HAP-1 (cell line): ENCODE measurements around the gene KCNK7.
A peak's percentile ranks its signal among the peaks of the same experiment; 100 is the strongest.
"Not testable (repeated sequence)": the region's sequence is repeated elsewhere in the genome, so short reads cannot be mapped to it uniquely, and the experiment has no call there.

Experiments used
- DNase-seq, 2 experiments: peaks; one replicate each; pipeline ENCODE4 v3.0.0-alpha.2; 2016 to 2020; ENCODE audit warnings: low spot score in 2 of 2
- H3K27me3 ChIP-seq: fragments of 250-450 bp; sonication (Bioruptor Pico); 2 replicates; pipeline ENCODE4 v1.5.1; 2020; ENCODE audit warnings: low read depth, mild to moderate bottlenecking, moderate library complexity
- H3K36me3 ChIP-seq: fragments of 250-450 bp; sonication (Bioruptor Pico); replicated peaks from 2 replicates; pipeline ENCODE4 v1.5.1; 2020; ENCODE audit warnings: mild to moderate bottlenecking
- H3K4me1 ChIP-seq: fragments of 250-450 bp; sonication (Bioruptor Pico); 2 replicates; pipeline ENCODE4 v1.5.1; 2020; ENCODE audit warnings: mild to moderate bottlenecking
- H3K4me3 ChIP-seq: fragments of 250-450 bp; sonication (Bioruptor Pico); 2 replicates; pipeline ENCODE4 v1.5.1; 2020; ENCODE audit warnings: mild to moderate bottlenecking, moderate library complexity
- H3K9me3 ChIP-seq: fragments of 250-450 bp; sonication (Bioruptor Pico); 2 replicates; pipeline ENCODE4 v1.5.1; 2020; ENCODE audit warnings: mild to moderate bottlenecking, moderate library complexity
- in situ Hi-C: fragments of 300-500 bp; cut with MboI; formaldehyde crosslinking; loops from 3 replicates; pipeline ENCODE4 v1.14.3; 2020; ENCODE audit warnings: low sequenced_read_pairs, inconsistent platforms, mixed read lengths

The KCNK7 gene

GRCh38 chr11:65595543-65596281 is at the start of gene KCNK7:
KCNK7 (minus strand) TSS chr11:65595800; CDS start chr11:65595772, 28 bp downstream.
- Histone ChIP-seq H3K27me3 (no peaks in the 10 kb centered on the region), H3K4me1 (no peaks in the 10 kb centered on the region), H3K9me3 (no peaks in the 10 kb centered on the region), H3K4me3 (no peak within 1 kb of the TSS), H3K36me3 (peaks cover 9% of the 10 kb centered on the region)
- no peak for DNase-seq
- in situ Hi-C loops = no loop called here

GRCh38 chr11:65644837-65645236 is 49.2 kb upstream of the KCNK7 start:
- Histone ChIP-seq H3K9me3 (no peaks in the 10 kb centered on the region), H3K36me3 (no peaks in the 10 kb centered on the region), H3K4me1 (no peaks in the 10 kb centered on the region), H3K4me3 (no peak overlapping the region), H3K27me3 (no peaks in the 10 kb centered on the region)
- in situ Hi-C loops = no loop called here
- no peak for DNase-seq

DNA sequence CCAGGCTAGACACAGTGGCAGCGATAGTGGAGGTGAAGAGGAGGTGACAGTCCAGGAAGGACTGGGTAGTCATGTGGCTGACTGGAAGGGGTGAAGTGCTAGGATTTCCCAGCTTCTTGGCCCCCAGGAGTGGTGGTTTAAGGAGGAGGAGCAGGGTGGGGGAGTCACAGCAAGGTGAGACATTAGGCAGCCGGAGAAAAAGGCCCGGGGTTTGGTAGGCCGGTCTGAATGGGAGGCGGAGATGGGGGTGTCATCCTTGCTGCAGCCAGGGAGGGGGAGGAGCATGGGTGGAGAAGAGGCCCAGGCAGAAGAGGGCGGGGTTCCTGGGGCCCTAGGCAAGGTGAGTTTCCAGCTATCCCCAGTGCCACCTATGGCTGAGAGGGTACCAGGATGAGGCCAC is 48.4 kb upstream of the KCNK7 start:
- H3K4me3 ChIP-seq = no peak overlapping the region
- in situ Hi-C loops = no loop called here
- no peak for DNase-seq
- H3K27me3 ChIP-seq = no peaks in the 10 kb centered on the region
- H3K4me1 ChIP-seq = no peaks in the 10 kb centered on the region
- H3K36me3 ChIP-seq = no peaks in the 10 kb centered on the region
- no peaks in the 10 kb centered on the region for H3K9me3 ChIP-seq

DNA sequence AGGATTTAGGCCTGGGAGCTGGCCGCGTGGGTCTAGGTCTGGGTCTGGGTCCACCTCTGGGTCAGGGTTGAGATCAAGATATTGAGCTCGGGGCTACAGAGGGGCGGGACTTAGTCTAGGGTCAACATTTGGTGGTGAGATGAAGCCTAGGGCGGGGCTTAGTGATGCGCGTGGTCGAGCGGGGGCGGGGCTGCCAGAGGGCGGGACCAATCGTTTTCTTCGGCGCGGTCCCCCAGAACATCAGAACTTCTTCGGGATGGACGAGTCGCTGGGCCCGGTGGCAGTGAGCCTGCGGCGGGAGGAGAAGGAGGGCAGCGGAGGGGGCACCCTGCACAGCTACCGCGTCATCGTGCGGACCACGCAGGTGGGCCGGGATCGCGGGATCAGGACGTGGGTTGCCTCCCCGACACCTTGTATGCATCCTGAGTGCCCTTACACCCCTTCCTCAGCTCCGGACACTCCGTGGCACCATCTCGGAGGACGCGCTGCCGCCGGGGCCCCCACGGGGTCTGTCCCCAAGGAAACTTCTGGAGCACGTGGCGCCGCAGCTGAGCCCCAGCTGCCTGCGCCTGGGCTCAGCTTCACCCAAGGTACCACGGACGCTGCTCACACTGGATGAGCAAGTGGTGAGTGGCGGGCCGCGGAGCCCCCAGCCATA is 46.5 kb upstream of the KCNK7 start:
- H3K4me3 ChIP-seq = no peak overlapping the region
- peaks cover 3% of the 10 kb centered on the region; the same call in 1 of the 2 replicates for H3K36me3 ChIP-seq

DNA sequence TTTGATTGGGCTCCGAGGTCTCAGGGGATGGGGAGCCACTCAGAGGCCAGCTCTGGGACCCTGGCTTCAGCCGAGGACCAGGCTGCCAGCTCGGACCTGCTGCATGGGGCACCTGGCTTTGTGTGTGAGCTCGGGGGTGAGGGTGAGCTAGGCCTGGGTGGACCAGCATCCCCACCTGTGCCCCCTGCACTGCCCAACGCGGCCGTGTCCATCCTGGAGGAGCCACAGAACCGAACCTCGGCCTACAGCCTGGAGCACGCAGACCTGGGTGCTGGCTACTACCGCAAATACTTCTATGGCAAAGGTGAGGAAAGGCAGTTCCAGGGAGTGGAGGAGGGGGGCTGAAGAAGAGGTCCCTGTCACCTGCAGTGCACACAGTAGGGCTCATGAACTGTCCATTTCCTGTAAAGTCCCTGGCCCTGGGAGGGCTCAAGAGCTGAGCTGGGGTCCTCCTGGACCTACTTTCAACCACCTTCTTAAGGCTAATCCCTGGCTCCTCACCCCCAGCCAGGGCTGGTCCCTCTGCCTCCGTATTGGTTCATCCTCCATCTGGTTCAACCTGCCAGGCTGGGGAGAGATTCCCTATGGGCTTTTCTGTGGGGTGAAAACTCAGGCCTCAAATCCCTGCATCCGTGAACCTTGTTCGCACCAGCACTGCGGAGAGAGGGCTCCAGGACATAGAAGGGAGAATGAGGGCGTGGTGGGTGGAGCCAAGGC is 45.9 kb upstream of the KCNK7 start:
- in situ Hi-C loops = no loop called here
- no peak overlapping the region for H3K4me3 ChIP-seq
- no peaks in the 10 kb centered on the region for H3K27me3 ChIP-seq
- no peak for DNase-seq
- peaks cover 6% of the 10 kb centered on the region for H3K4me1 ChIP-seq
- peaks cover 9% of the 10 kb centered on the region for H3K36me3 ChIP-seq
- H3K9me3 ChIP-seq = no peaks in the 10 kb centered on the region

More for the DNA sequence above, 46.5 kb upstream of the KCNK7 start:
- Histone ChIP-seq H3K4me1 (peaks cover 6% of the 10 kb centered on the region), H3K27me3 (no peaks in the 10 kb centered on the region), H3K9me3 (no peaks in the 10 kb centered on the region)
- in situ Hi-C loops = no loop called here
- DNase-seq = no peak

- peaks cover 17% of the 10 kb centered on the region for H3K36me3 ChIP-seq
- no peak for DNase-seq
- H3K4me1 ChIP-seq = peaks cover 6% of the 10 kb centered on the region
- no peak overlapping the region for H3K4me3 ChIP-seq
- H3K9me3 ChIP-seq = no peaks in the 10 kb centered on the region
- H3K27me3 ChIP-seq = no peaks in the 10 kb centered on the region
- in situ Hi-C loops = no loop called here
Measured at GRCh38 chr11:65640483-65641296, 45.1 kb upstream of the KCNK7 start.

- H3K4me1 ChIP-seq = peaks cover 6% of the 10 kb centered on the region
- no peaks in the 10 kb centered on the region for H3K27me3 ChIP-seq
- H3K4me3 ChIP-seq = no peak overlapping the region
- in situ Hi-C loops = no loop called here
- no peak for DNase-seq
- no peaks in the 10 kb centered on the region for H3K9me3 ChIP-seq
- H3K36me3 ChIP-seq = peaks cover 25% of the 10 kb centered on the region
Measured at GRCh38 chr11:65639623-65640482, 44.3 kb upstream of the KCNK7 start.

DNA sequence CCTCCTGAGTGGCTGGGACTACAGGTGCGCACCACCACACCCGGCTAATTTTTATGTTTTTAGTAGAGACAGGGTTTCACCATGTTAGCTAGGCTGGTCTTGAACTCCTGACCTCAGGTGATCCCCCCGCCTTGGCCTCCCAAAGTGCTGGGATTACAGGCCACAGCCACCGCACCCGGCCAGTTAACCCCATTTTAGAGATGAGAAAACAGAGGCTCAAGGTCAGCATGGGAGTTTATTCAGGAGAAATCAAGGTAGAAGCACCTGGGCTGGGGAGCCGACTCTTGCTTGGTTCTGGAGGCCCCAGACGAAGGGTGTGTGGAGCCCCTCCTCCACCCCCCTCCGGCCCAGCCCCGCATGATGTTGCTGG is 43.6 kb upstream of the KCNK7 start:
- H3K9me3 ChIP-seq, H3K27me3 ChIP-seq, DNase-seq, H3K4me1 ChIP-seq, H3K4me3 ChIP-seq, in situ Hi-C loops: not testable (repeated sequence)
- peaks cover 32% of the 10 kb centered on the region for H3K36me3 ChIP-seq

DNA sequence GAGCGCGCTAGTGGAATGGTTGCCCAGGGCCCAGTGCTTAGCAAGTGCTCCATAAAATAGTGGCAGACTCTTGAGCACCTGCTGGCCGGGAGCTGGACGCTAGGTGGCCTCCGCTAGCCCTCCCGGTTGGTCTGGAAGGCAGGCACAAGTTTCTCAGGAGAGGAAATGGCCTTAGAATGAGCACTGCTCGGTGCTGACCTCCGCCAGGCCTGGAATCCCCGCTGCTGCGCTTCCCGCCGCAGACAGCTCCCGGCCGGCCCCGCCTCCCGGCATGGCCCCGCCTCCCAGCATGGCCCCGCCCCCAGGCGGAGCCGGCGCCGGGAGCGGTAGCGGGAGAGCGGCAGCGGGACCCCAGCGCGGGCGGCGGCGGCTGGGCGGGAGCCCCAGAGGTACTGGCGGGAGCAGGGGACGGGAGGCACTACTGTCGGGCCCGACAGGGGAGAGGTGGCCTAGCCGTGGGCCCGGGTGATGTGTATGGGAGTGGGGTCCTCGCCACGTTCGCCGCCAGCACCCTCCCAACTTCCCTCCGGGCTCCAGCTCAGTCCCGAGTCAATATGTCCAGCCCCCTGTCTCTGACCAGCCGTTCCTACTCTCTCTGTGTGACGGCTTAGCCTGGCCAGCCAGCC is 42.3 kb upstream of the KCNK7 start, which contains the start of gene SIPA1:
SIPA1 (plus strand) TSS at position 308 of the 626 bp plus-strand sequence. CDS start 2,821 bp downstream, outside the sequence.
- Histone ChIP-seq H3K36me3 (peaks cover 37% of the 10 kb centered on the region), H3K9me3 (no peaks in the 10 kb centered on the region), H3K4me1 (peaks cover 6% of the 10 kb centered on the region), H3K4me3 (peak within 1 kb of the TSS; percentile 55), H3K27me3 (no peaks in the 10 kb centered on the region)
- in situ Hi-C loops = no loop called here
- peak; percentile 69 to 84 for DNase-seq

- Histone ChIP-seq H3K4me1 (peaks cover 6% of the 10 kb centered on the region), H3K27me3 (no peaks in the 10 kb centered on the region)
- DNase-seq = no peak
Measured at GRCh38 chr11:65637032-65637557, 41.5 kb upstream of the KCNK7 start.

DNA sequence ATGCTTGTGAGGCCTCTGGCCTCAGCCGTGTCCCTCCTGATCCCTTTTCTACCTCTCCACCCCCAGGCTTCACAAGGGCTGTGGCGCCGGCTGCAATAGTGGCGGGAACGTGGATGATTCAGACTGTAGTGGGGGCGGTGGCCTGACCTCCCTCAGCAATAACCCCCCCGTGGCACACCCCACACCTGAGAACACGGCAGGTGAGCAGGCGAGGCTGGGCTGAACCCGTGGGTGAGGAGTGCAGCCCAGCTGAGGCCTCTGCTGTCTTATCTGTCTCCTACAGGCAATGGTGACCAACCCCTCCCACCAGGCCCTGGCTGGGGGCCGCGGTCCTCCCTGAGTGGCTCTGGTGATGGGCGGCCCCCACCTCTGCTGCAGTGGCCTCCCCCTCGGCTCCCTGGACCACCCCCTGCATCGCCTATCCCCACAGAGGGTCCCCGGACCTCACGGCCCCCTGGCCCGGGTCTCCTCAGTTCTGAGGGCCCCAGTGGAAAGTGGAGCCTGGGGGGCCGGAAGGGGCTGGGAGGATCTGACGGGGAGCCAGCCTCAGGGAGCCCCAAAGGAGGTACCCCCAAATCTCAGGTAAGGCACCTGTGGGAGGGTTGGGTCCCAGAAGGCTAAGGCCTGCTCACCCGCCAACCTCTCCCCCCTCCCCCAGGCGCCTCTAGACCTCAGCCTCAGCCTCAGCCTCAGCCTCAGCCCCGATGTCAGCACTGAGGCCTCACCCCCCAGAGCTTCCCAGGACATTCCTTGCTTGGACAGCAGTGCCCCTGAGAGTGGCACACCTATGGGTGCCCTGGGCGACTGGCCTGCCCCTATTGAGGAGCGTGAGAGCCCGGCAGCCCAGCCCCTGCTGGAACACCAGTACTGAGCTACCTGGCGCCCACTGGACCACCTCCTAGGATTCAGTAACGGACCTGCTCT is 40.8 kb upstream of the KCNK7 start:
- peaks cover 6% of the 10 kb centered on the region for H3K4me1 ChIP-seq
- H3K36me3 ChIP-seq = peaks cover 37% of the 10 kb centered on the region
- no peaks in the 10 kb centered on the region for H3K27me3 ChIP-seq
- in situ Hi-C loops = no loop called here
- H3K9me3 ChIP-seq = no peaks in the 10 kb centered on the region
- DNase-seq = no peak
- no peak overlapping the region for H3K4me3 ChIP-seq

More at GRCh38 chr11:65637032-65637557, 41.5 kb upstream of the KCNK7 start:
- in situ Hi-C loops = no loop called here
- Histone ChIP-seq H3K4me3 (no peak overlapping the region; the same call in 1 of the 2 replicates), H3K9me3 (no peaks in the 10 kb centered on the region), H3K36me3 (peaks cover 37% of the 10 kb centered on the region)
